HG02610 (cell line): ENCODE results near the gene POLRMT.

Source experiments
- ATAC-seq: cut with Tn5 transposase; IDR thresholded peaks from one replicate; pipeline ENCODE4 v1.9.1; 2021; ENCODE audit warnings: mild to moderate bottlenecking, moderate library complexity; ENCODE audit not compliant: unreplicated experiment

POLRMT gene

GRCh38 chr19:663682-664117, 30.4 kb upstream of the POLRMT start:
- ATAC-seq, result no peak

GRCh38 chr19:662962-663681, 29.8 kb upstream of the POLRMT start, which contains the start of gene RNF126:
Gene RNF126, minus strand, starts transcription at chr19:663214. Its CDS starts 93 bp downstream, at chr19:663121.
- ATAC-seq, result peak; percentile 50

- ATAC-seq, result no peak
Measured at GRCh38 chr19:662207-662961, 29.0 kb upstream of the POLRMT start.

GRCh38 chr19:661427-662196, 28.3 kb upstream of the POLRMT start:
- no peak for ATAC-seq

- ATAC-seq, result no peak
Measured at GRCh38 chr19:660793-661426, 27.6 kb upstream of the POLRMT start.

- no peak for ATAC-seq
Measured at GRCh38 chr19:658916-659839, 25.8 kb upstream of the POLRMT start.

- ATAC-seq, result no peak
Measured at GRCh38 chr19:658059-658839, 24.9 kb upstream of the POLRMT start.

GRCh38 chr19:657611-658010, 24.3 kb upstream of the POLRMT start:
- no peak for ATAC-seq

- no peak for ATAC-seq
Measured at GRCh38 chr19:656751-657559, 23.6 kb upstream of the POLRMT start.

- ATAC-seq, result no peak
Measured at GRCh38 chr19:655691-656090, 22.4 kb upstream of the POLRMT start.

- ATAC-seq, result no peak
Measured at GRCh38 chr19:653425-653824, 20.1 kb upstream of the POLRMT start.

GRCh38 chr19:652467-653389, 19.4 kb upstream of the POLRMT start:
- no peak for ATAC-seq

- no peak for ATAC-seq
Measured at GRCh38 chr19:651991-652390, 18.7 kb upstream of the POLRMT start.

GRCh38 chr19:651114-651818, 17.9 kb upstream of the POLRMT start:
- no peak for ATAC-seq

- ATAC-seq, result no peak
Measured at GRCh38 chr19:650121-650520, 16.8 kb upstream of the POLRMT start.

GRCh38 chr19:648904-649801, 15.8 kb upstream of the POLRMT start:
- no peak for ATAC-seq
